ENCODE results near the gene MAP3K13.

GRCh38 chr3:185341616-185342458 lies 21.1 kb upstream of the MAP3K13 start:
- TF ChIP-seq CTCF (IDR thresholded peaks at IDR 0.05) (no peak), POLR2A (IDR thresholded peaks at IDR 0.05) (no peak)

Data from uterus (tissue), 2 donors.